Tibial artery (tissue), 4 donors: Measurements from ENCODE around the gene RPL38.

Experiments used
- DNase-seq, 2 donors: peaks; one replicate each; pipeline ENCODE4 v3.0.0-alpha.2; 2019
- H3K27ac ChIP-seq, 2 donors: fragments of 200-600 bp; sonication (generic) in 1 of 2; 1 replicate in 1 of 2; 2 replicates in 1 of 2; pipeline ENCODE4 v1.5.1; 2018 to 2019; ENCODE audit warnings: mild to moderate bottlenecking in 1 of 2
- H3K27me3 ChIP-seq, 2 donors: fragments of 200-600 bp; sonication (generic) in 1 of 2; one replicate each; pipeline versions ENCODE4 v1.5.1 to v1.6.0; 2016 to 2019
- H3K36me3 ChIP-seq, 3 donors: fragments of 200-600 bp; sonication (generic) in 2 of 3; one replicate each; pipeline ENCODE4 v1.5.1; 2016 to 2019; ENCODE audit warnings: mild to moderate bottlenecking in 2 of 3
- H3K4me1 ChIP-seq, 4 donors: fragments of 200-600 bp; sonication (generic) in 2 of 4; 1 replicate in 3 of 4; 2 replicates in 1 of 4; pipeline ENCODE4 v1.5.1; 2016 to 2019
- H3K4me3 ChIP-seq, 2 donors: fragments of 200-600 bp; sonication (generic) in 1 of 2; 1 replicate in 1 of 2; 2 replicates in 1 of 2; pipeline ENCODE4 v1.5.1; 2018 to 2019; ENCODE audit warnings: mild to moderate bottlenecking in 2 of 2
- H3K9me3 ChIP-seq, 3 donors: fragments of 200-600 bp; sonication (generic) in 1 of 3; one replicate each; pipeline ENCODE4 v1.5.1; 2016 to 2019
- CTCF ChIP-seq, 2 experiments: fragments of 200-600 bp in 1 of 2; fragments of 450-650 bp in 1 of 2; IDR thresholded peaks; one replicate each; pipeline ENCODE4 v1.5.1; 2017 to 2019; ENCODE audit warnings: antibody characterized with exemption in 2 of 2, mild to moderate bottlenecking in 1 of 2, moderate library complexity in 1 of 2
- intact Hi-C: fragments of 100-400 bp; cut with DNase I; formaldehyde crosslinking; loops from one replicate; pipeline ENCODE4 v1.15.0; 2023; ENCODE audit warnings: low total_unique reads

The RPL38 gene

GRCh38 chr17:74223901-74224300, 20.4 kb downstream of the RPL38 start:
- DNase-seq, result no peak

GRCh38 chr17:74224959-74225725, 21.7 kb downstream of the RPL38 start:
- intact Hi-C loops, result no loop called here
- TF ChIP-seq CTCF (IDR thresholded peaks at IDR 0.05), result no peak
- no peaks in the 10 kb centered on the region for H3K9me3 ChIP-seq
- no peaks in the 10 kb centered on the region for H3K27me3 ChIP-seq
- no peaks in the 10 kb centered on the region for H3K4me1 ChIP-seq
- H3K36me3 ChIP-seq, result peaks cover 0 to 30% (median 17%) of the 10 kb centered on the region in 3 donors
- no peak overlapping the region for H3K27ac ChIP-seq
- DNase-seq, result no peak
- H3K4me3 ChIP-seq, result no peak overlapping the region

More at GRCh38 chr17:74223901-74224300, 20.4 kb downstream of the RPL38 start:
- intact Hi-C loops, result no loop called here
- no peak overlapping the region for H3K4me3 ChIP-seq
- H3K36me3 ChIP-seq, result peaks cover 0 to 29% (median 17%) of the 10 kb centered on the region in 3 donors
- H3K27ac ChIP-seq, result no peak overlapping the region
- TF ChIP-seq CTCF (IDR thresholded peaks at IDR 0.05), result no peak
- H3K9me3 ChIP-seq, result no peaks in the 10 kb centered on the region
- no peaks in the 10 kb centered on the region for H3K27me3 ChIP-seq
- no peaks in the 10 kb centered on the region for H3K4me1 ChIP-seq

- intact Hi-C loops, result no loop called here
- no peaks in the 10 kb centered on the region for H3K27me3 ChIP-seq
- no peak for DNase-seq
- peaks cover 0 to 42% (median 17%) of the 10 kb centered on the region in 3 donors for H3K36me3 ChIP-seq
- H3K9me3 ChIP-seq, result no peaks in the 10 kb centered on the region
- no peak for TF ChIP-seq CTCF (IDR thresholded peaks at IDR 0.05)
- no peaks in the 10 kb centered on the region for H3K4me1 ChIP-seq
- H3K4me3 ChIP-seq, result no peak overlapping the region
- no peak overlapping the region for H3K27ac ChIP-seq
Observed at GRCh38 chr17:74226252-74226651, 22.8 kb downstream of the RPL38 start.

DNA sequence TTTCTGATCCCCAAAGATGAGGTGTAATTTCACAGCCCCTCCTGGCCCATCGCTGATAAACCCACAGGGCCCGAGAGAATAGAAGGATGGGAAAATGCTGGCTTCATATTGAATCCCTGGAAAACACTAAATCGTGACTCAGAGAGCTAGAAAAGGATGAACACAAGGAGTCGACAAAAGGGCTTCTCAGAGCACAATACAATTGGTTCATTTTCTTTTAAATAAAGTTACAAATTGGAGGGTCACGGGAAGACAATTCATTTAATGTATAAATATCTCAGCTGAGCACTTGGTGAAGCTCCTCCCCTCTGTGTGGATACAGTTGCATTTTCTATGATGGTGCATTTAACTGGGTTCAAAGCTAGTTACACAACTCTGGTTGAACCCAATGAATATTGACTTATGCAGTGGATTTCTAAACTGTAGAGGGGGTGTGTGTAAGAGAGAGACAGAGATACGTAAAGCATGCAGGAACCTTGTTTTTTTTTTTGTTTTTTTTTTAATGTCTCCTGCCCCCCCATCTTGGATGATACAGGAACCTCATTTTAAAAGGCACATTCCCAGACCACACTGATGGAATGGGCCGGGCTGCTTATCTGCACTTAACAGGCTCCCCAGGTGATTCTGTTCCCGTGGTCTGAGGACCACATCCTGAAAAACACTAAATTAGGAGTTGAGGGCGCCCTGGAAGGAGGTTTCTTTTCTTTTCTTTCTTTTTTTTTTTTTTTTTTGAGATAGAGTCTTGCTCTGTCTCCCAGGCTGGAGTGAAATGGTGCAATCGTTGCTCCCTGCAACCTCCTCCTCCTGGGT, 24.0 kb downstream of the RPL38 start:
- Histone ChIP-seq H3K4me1 (no peaks in the 10 kb centered on the region), H3K9me3 (no peaks in the 10 kb centered on the region), H3K27me3 (no peaks in the 10 kb centered on the region), H3K36me3 (peaks cover 0 to 44% (median 17%) of the 10 kb centered on the region in 3 donors), H3K27ac (no peak overlapping the region), H3K4me3 (no peak overlapping the region)
- TF ChIP-seq CTCF (IDR thresholded peaks at IDR 0.05), result no peak
- intact Hi-C loops, result no loop called here
- no peak for DNase-seq

- intact Hi-C loops, result no loop called here
- Histone ChIP-seq H3K9me3 (no peaks in the 10 kb centered on the region), H3K4me1 (no peaks in the 10 kb centered on the region), H3K4me3 (no peak overlapping the region), H3K36me3 (peaks cover 0 to 39% (median 9%) of the 10 kb centered on the region in 3 donors), H3K27me3 (no peaks in the 10 kb centered on the region), H3K27ac (no peak overlapping the region)
- no peak for TF ChIP-seq CTCF (IDR thresholded peaks at IDR 0.05)
- no peak for DNase-seq
Observed at GRCh38 chr17:74228306-74228978, 25.0 kb downstream of the RPL38 start.
